PFSK-1 (cell line): ENCODE data around the gene TRERF1.

Experiments used
- FOXP2 ChIP-seq: optimal IDR thresholded peaks from 2 replicates; pipeline ENCODE3; 2011; ENCODE audit warnings: borderline replicate concordance, control low read depth, inconsistent platforms; ENCODE audit not compliant: insufficient read depth; ENCODE audit errors: extremely low read length, extremely low read depth
- POLR2AphosphoS5 ChIP-seq: IDR thresholded peaks from 2 replicates; pipeline ENCODE4 v1.6.1; 2012; ENCODE audit warnings: low read depth, mild to moderate bottlenecking, control low read depth, low read length, moderate library complexity
- SIN3A ChIP-seq: IDR thresholded peaks from 2 replicates; pipeline ENCODE4 v1.6.1; 2012; ENCODE audit warnings: mild to moderate bottlenecking, low read length, moderate library complexity, borderline replicate concordance; ENCODE audit not compliant: insufficient read depth
- TAF1 ChIP-seq: IDR thresholded peaks from 2 replicates; pipeline ENCODE4 v1.6.1; 2012; ENCODE audit warnings: low read length, control low read depth, borderline replicate concordance; ENCODE audit not compliant: insufficient read depth
- TF ChIP-seq, protein P1 (sequence below), 2 experiments: IDR thresholded peaks; 2 replicates each; pipeline versions ENCODE4 v1.6.1 to v1.8.0; 2011 to 2012; ENCODE audit warnings: low read depth in 2 of 2, low read length in 2 of 2, control low read depth in 1 of 2, inconsistent platforms in 1 of 2, mild to moderate bottlenecking in 1 of 2, moderate library complexity in 1 of 2; ENCODE audit not compliant: insufficient read depth in 1 of 2

Gene TRERF1

DNA sequence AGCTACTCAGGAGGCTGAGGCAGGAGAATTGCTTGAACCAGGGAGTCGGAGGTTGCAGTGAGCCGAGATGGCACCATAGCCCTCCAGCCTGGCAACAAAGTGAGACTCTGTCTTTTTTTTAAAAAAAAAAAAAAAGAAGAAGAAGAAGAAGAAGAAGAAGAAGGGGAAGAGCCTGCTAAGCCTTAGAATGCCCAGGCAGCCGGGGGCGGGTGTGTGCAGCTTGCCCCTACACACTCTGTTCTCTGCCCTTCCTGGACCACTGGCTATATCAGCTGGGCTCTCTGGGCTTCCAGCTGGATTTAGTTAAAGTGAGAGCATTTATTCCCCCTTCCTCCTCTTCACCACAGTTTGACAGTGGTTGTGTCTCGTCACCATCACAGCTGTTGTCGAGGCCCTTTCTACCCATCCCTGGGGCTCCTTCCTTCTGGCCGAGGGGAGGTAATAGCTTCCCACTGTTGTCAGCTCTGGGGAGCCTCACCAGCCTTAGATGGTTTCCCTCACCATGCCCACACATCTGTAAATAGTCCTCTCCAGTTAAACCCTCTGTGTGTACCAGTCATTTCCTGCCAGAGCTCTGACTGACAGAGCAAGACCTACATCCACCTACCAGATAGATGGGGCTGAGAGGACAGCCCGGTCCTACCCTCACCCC is 77.6 kb downstream of the TRERF1 start:
- TF ChIP-seq TAF1 (no peak), FOXP2 (no peak), POLR2AphosphoS5 (no peak), SIN3A (no peak)
- TF ChIP-seq, protein P1, sequence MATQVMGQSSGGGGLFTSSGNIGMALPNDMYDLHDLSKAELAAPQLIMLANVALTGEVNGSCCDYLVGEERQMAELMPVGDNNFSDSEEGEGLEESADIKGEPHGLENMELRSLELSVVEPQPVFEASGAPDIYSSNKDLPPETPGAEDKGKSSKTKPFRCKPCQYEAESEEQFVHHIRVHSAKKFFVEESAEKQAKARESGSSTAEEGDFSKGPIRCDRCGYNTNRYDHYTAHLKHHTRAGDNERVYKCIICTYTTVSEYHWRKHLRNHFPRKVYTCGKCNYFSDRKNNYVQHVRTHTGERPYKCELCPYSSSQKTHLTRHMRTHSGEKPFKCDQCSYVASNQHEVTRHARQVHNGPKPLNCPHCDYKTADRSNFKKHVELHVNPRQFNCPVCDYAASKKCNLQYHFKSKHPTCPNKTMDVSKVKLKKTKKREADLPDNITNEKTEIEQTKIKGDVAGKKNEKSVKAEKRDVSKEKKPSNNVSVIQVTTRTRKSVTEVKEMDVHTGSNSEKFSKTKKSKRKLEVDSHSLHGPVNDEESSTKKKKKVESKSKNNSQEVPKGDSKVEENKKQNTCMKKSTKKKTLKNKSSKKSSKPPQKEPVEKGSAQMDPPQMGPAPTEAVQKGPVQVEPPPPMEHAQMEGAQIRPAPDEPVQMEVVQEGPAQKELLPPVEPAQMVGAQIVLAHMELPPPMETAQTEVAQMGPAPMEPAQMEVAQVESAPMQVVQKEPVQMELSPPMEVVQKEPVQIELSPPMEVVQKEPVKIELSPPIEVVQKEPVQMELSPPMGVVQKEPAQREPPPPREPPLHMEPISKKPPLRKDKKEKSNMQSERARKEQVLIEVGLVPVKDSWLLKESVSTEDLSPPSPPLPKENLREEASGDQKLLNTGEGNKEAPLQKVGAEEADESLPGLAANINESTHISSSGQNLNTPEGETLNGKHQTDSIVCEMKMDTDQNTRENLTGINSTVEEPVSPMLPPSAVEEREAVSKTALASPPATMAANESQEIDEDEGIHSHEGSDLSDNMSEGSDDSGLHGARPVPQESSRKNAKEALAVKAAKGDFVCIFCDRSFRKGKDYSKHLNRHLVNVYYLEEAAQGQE (IDR thresholded peaks at IDR 0.05; ENCODE audit: insufficient read depth in 1 of 2, low read depth in 2 of 2, low read length in 2 of 2): no peak

DNA sequence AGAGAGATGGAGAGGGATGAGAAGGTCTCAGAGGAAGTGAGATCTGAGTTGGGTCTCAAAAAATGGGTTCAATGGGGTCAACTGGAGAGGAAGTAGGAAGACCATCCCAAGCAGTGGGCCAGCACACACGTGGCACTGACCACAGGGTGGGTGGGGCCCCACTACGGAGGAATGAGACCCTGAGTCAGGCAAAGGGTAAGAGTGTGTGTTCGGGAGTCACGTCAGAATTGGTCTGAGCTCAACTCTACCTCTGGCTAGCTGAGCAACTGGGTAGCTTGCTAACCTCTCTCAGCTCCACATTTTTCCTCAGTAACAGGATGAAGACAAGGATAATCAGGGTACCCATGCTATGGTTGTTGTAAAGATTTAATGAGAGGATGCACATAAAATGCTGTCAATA is 79.0 kb downstream of the TRERF1 start:
- TF ChIP-seq, protein P1 (IDR thresholded peaks at IDR 0.05; ENCODE audit: insufficient read depth in 1 of 2, low read depth in 2 of 2, low read length in 2 of 2): no peak
- TF ChIP-seq TAF1: no peak
- no peak for TF ChIP-seq POLR2AphosphoS5
- TF ChIP-seq FOXP2: no peak
- TF ChIP-seq SIN3A: no peak

GRCh38 chr6:42370323-42370985 is 81.3 kb downstream of the TRERF1 start:
- TF ChIP-seq FOXP2: no peak
- TF ChIP-seq, protein P1 (IDR thresholded peaks at IDR 0.05; ENCODE audit: insufficient read depth in 1 of 2, low read depth in 2 of 2, low read length in 2 of 2): no peak
- TF ChIP-seq POLR2AphosphoS5: no peak
- no peak for TF ChIP-seq SIN3A
- no peak for TF ChIP-seq TAF1

DNA sequence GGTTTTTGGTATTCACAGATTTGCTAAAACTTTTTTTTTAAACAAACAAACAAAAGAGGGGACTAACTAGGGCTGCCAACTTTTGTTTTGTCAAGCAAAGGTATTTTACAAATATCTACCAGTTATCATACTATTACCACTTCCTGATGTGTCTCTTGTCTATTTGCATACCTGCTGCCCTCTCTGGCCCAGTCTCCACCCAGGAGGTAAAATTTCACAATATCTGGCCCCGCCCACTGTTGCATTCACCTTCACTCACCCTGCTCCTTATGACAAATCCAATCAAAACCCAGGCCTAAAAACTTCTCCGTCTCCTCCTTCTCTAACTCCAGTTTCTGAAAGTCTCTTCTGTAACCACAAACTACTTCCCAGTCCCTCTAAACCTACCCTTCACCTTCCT is 82.2 kb downstream of the TRERF1 start:
- TF ChIP-seq TAF1 (no peak), SIN3A (no peak), POLR2AphosphoS5 (no peak), FOXP2 (no peak)
- TF ChIP-seq, protein P1 (IDR thresholded peaks at IDR 0.05; ENCODE audit: insufficient read depth in 1 of 2, low read depth in 2 of 2, low read length in 2 of 2): no peak
